ENCODE measurements around the gene CEP350. TPM values are rescaled to one million over a fixed set of nuclear protein-coding genes. Genes with fewer than 3 reads are reported as not detected.

CEP350 gene
- polyA plus RNA-seq, 1 experiment, result 5.4 TPM

DNA sequence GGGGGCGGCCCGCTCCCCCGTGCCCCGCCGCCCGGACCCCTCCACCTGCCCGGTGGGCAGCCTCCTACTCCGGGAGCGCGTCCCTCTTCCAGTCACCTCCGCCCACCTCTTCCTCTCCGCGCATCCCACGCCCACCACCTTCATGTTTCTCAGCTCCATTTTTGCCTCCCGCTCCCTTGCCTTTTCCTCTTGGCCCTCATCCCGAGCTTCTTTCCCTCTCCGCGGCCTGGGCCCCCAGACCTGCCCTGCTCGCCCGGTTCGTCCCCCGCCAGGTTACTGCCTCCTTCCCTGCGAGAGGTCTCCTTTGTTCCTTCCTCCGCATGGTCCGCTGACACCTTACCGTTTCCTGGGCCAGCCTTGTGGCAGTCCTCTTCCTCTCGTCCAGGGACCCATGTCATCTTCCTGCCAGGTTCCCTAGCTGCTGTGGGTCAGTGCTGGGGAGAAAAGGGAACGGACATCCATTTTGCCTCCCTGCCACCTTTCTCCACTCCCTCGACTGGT lies 200.6 kb downstream of the CEP350 start:
- no peaks in the 10 kb centered on the region; the same call in 1 of the 2 replicates for H3K36me3 ChIP-seq (ENCODE audit: control insufficient read depth, insufficient read depth, low read length)
- peak overlapping the region; percentile 70 for H3K4me3 ChIP-seq (ENCODE audit: low read depth, low read length)
- CTCF ChIA-PET, result interaction anchor here (0.6 to 0.8 kb wide), 2 partner anchors 24 to 83 kb away, joined by 3 read pairs; no protein-coding TSS in a partner anchor
- no peak for DNase-seq (ENCODE audit: low read depth)
- TF ChIP-seq, protein P1, sequence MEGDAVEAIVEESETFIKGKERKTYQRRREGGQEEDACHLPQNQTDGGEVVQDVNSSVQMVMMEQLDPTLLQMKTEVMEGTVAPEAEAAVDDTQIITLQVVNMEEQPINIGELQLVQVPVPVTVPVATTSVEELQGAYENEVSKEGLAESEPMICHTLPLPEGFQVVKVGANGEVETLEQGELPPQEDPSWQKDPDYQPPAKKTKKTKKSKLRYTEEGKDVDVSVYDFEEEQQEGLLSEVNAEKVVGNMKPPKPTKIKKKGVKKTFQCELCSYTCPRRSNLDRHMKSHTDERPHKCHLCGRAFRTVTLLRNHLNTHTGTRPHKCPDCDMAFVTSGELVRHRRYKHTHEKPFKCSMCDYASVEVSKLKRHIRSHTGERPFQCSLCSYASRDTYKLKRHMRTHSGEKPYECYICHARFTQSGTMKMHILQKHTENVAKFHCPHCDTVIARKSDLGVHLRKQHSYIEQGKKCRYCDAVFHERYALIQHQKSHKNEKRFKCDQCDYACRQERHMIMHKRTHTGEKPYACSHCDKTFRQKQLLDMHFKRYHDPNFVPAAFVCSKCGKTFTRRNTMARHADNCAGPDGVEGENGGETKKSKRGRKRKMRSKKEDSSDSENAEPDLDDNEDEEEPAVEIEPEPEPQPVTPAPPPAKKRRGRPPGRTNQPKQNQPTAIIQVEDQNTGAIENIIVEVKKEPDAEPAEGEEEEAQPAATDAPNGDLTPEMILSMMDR (IDR thresholded peaks at IDR 0.05; ENCODE audit: insufficient read depth, low read depth, low read length), result no peak
- POLR2A ChIA-PET, result no interaction called here
- no peaks in the 10 kb centered on the region for H3K27me3 ChIP-seq (ENCODE audit: control insufficient read depth, insufficient read depth, low read length)

GRCh38 chr1:180156201-180156600 lies 201.6 kb downstream of the CEP350 start:
- ChIA-PET POLR2A (interaction anchor here (0.6 kb wide), 1 partner anchor 204 kb away, joined by 3 read pairs; no protein-coding TSS in a partner anchor), CTCF (interaction anchor here (0.9 to 1.0 kb wide), 2 partner anchors 12 to 24 kb away, joined by 3 read pairs; no protein-coding TSS in a partner anchor)
- TF ChIP-seq, protein P1 (IDR thresholded peaks at IDR 0.05; ENCODE audit: insufficient read depth, low read depth, low read length), result no peak
- DNase-seq (ENCODE audit: low read depth), result no peak
- Histone ChIP-seq H3K4me3 (ENCODE audit: low read depth, low read length) (peak overlapping the region; percentile 70; the same call in 1 of the 2 replicates), H3K36me3 (ENCODE audit: control insufficient read depth, insufficient read depth, low read length) (no peaks in the 10 kb centered on the region; the same call in 1 of the 2 replicates), H3K27me3 (ENCODE audit: control insufficient read depth, insufficient read depth, low read length) (no peaks in the 10 kb centered on the region)

DNA sequence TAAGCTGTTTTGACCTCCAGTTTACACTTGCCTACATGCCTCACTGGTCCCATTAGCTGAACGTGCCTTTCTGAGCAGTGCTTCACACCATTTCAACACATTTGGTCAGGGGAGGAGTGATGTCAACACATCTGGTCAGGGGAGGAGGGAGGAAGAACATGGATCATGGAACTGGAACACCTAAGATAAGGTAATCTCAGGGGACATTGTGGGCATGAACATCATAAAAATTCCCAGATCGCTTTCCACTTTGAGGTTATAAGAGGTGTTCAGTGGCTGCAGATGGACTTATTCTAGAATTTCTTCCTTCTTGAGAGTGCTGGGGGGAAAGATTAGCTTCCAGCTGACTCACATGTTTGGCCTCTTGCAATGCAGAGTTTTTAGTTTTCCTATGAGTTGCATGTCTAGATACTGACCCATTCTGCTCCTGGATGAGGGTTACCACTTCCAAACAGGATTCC lies 202.1 kb downstream of the CEP350 start:
- TF ChIP-seq, protein P1 (IDR thresholded peaks at IDR 0.05; ENCODE audit: insufficient read depth, low read depth, low read length), result no peak
- CTCF ChIA-PET, result interaction anchor here (0.9 to 1.0 kb wide), 2 partner anchors 12 to 23 kb away, joined by 3 read pairs; no protein-coding TSS in a partner anchor

DNA sequence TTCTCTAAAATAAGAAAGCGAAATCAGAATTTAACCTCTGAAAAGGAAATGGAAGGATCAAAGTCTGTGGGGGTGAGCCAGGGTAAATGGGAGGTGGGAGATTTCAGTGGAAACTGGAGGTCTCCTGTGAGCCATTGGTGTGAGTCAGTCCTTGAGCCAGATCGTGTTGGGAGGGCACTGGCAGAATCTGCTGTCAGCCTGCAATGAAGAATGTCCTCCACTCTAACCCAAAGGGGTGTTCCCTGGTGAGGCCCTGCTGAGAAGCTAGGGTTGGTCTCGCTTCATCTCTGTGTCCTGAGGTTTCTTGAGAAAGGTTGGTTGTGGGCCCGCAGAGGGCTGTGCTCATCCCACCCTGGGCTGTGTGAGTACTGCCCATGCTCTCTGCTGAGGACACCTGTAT lies 202.5 kb downstream of the CEP350 start:
- ChIA-PET CTCF (interaction anchor here (0.9 to 3.0 kb wide), 4 partner anchors 11 to 289 kb away, joined by 3 to 16 read pairs (median 4); no protein-coding TSS in a partner anchor), POLR2A (interaction anchor here (0.6 kb wide), 1 partner anchor 203 kb away, joined by 3 read pairs; no protein-coding TSS in a partner anchor)
- H3K36me3 ChIP-seq (ENCODE audit: control insufficient read depth, insufficient read depth, low read length), result no peaks in the 10 kb centered on the region; the same call in 1 of the 2 replicates
- H3K4me3 ChIP-seq (ENCODE audit: low read depth, low read length), result no peak overlapping the region
- no peak for DNase-seq (ENCODE audit: low read depth)
- TF ChIP-seq, protein P1 (IDR thresholded peaks at IDR 0.05; ENCODE audit: insufficient read depth, low read depth, low read length), result no peak
- no peaks in the 10 kb centered on the region for H3K27me3 ChIP-seq (ENCODE audit: control insufficient read depth, insufficient read depth, low read length)

More for the DNA sequence above, 202.1 kb downstream of the CEP350 start:
- no peak for DNase-seq (ENCODE audit: low read depth)
- H3K27me3 ChIP-seq (ENCODE audit: control insufficient read depth, insufficient read depth, low read length), result no peaks in the 10 kb centered on the region
- POLR2A ChIA-PET, result interaction anchor here (0.6 kb wide), 1 partner anchor 204 kb away, joined by 3 read pairs; no protein-coding TSS in a partner anchor
- peak overlapping the region; percentile 70; the same call in 1 of the 2 replicates for H3K4me3 ChIP-seq (ENCODE audit: low read depth, low read length)
- no peaks in the 10 kb centered on the region; the same call in 1 of the 2 replicates for H3K36me3 ChIP-seq (ENCODE audit: control insufficient read depth, insufficient read depth, low read length)

- CTCF ChIA-PET, result interaction anchor here (1.2 to 3.0 kb wide), 3 partner anchors 10 to 325 kb away, joined by 4 to 16 read pairs (median 4); no protein-coding TSS in a partner anchor
- no peaks in the 10 kb centered on the region for H3K27me3 ChIP-seq (ENCODE audit: control insufficient read depth, insufficient read depth, low read length)
Measured at GRCh38 chr1:180157576-180158057, 203.0 kb downstream of the CEP350 start.

More at GRCh38 chr1:180157576-180158057, 203.0 kb downstream of the CEP350 start:
- DNase-seq (ENCODE audit: low read depth), result no peak
- POLR2A ChIA-PET, result no interaction called here
- no peak overlapping the region for H3K4me3 ChIP-seq (ENCODE audit: low read depth, low read length)
- no peaks in the 10 kb centered on the region; the same call in 1 of the 2 replicates for H3K36me3 ChIP-seq (ENCODE audit: control insufficient read depth, insufficient read depth, low read length)
- TF ChIP-seq, protein P1 (IDR thresholded peaks at IDR 0.05; ENCODE audit: insufficient read depth, low read depth, low read length), result no peak

Measured in BJ (cell line).